ACC112 (cell line): ENCODE results near the gene PIM3.
"Not testable (repeated sequence)": the region's sequence is repeated elsewhere in the genome, so short reads cannot be mapped to it uniquely, and the experiment has no call there.

Experiments
- H2AFZ ChIP-seq: fragments of 200-600 bp; sonication (generic); one replicate; pipeline ENCODE4 v1.6.0; 2017; ENCODE audit warnings: antibody characterized with exemption, low read length; ENCODE audit not compliant: unreplicated experiment
- H3K27ac ChIP-seq: fragments of 200-600 bp; sonication (generic); 2 replicates; pipeline ENCODE4 v1.5.1; 2014; ENCODE audit warnings: low read depth, mild to moderate bottlenecking, antibody characterized with exemption, low read length, moderate library complexity
- H3K27me3 ChIP-seq: fragments of 200-600 bp; sonication (generic); 2 replicates; pipeline ENCODE4 v1.6.1; 2014; ENCODE audit warnings: mild to moderate bottlenecking, antibody characterized with exemption, low read length, moderate library complexity, mixed read lengths; ENCODE audit not compliant: insufficient read depth
- H3K36me3 ChIP-seq: fragments of 200-600 bp; sonication (generic); 2 replicates; pipeline ENCODE4 v1.6.1; 2016; ENCODE audit warnings: mild to moderate bottlenecking, antibody characterized with exemption, low read length, moderate library complexity, mixed read lengths; ENCODE audit not compliant: insufficient read depth
- H3K4me1 ChIP-seq: fragments of 200-600 bp; sonication (generic); one replicate; pipeline ENCODE4 v1.6.1; 2016; ENCODE audit warnings: low read length, mixed read lengths; ENCODE audit not compliant: insufficient read depth, unreplicated experiment, control insufficient read depth
- H3K4me3 ChIP-seq: fragments of 200-600 bp; sonication (generic); 2 replicates; pipeline ENCODE4 v1.5.1; 2014; ENCODE audit warnings: mild to moderate bottlenecking, low read depth, low read length
- H3K79me2 ChIP-seq: fragments of 200-600 bp; sonication (generic); one replicate; pipeline ENCODE4 v1.6.0; 2016; ENCODE audit warnings: low read length; ENCODE audit not compliant: control insufficient read depth, unreplicated experiment, insufficient read depth

PIM3 gene

DNA sequence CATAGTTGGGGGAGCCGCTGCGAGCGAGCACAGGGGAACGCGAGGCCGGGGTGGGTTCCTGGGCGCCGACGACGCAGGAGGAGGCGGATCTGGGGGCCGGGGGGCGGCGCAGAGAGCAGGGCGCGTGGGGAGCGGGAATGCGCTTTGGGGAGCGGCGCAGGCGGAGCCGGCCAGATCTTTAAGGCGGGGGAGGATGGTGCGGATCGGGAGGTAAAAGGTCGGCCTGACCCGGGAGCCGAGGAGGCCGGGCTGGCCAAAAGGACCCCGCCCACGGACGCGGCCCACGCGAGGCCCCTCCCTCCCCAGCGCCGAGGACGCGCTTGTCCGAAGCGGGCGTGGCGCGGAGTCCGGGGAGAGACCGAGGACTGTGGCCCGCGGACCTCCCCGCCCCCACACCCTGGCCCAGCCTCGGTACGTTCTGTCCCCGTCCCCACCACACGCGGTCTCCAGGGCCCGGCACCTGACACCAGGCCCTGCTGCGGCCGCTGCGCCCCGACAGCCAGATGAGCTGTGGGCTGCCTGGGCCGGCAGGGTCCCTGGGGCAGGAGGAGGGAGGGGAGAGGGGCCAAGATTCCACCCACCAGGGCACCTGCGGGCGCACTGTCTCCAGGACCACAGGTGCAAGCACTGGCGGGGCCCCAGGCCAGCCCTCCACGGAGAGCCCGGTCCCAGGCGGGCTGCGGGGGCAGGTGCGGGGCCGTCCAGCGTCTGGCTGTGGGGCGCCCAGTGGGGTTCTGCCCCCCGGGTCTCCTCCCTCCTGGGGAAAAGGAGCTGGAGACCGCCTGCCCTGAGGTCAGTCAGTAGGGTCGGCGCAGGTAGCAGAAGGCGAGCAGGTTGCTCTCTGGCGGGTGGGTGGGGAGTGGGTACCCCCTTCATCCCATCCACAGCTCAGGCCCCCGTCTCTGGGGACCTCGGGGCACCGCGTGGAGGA is 10.9 kb downstream of the PIM3 start:
- Histone ChIP-seq H3K27ac (peak overlapping the region; percentile 76), H2AFZ (no peak overlapping the region), H3K27me3 (no peaks in the 10 kb centered on the region), H3K4me1 (peaks cover 20% of the 10 kb centered on the region), H3K79me2 (no peaks in the 10 kb centered on the region), H3K36me3 (no peaks in the 10 kb centered on the region), H3K4me3 (peak overlapping the region; percentile 69)

DNA sequence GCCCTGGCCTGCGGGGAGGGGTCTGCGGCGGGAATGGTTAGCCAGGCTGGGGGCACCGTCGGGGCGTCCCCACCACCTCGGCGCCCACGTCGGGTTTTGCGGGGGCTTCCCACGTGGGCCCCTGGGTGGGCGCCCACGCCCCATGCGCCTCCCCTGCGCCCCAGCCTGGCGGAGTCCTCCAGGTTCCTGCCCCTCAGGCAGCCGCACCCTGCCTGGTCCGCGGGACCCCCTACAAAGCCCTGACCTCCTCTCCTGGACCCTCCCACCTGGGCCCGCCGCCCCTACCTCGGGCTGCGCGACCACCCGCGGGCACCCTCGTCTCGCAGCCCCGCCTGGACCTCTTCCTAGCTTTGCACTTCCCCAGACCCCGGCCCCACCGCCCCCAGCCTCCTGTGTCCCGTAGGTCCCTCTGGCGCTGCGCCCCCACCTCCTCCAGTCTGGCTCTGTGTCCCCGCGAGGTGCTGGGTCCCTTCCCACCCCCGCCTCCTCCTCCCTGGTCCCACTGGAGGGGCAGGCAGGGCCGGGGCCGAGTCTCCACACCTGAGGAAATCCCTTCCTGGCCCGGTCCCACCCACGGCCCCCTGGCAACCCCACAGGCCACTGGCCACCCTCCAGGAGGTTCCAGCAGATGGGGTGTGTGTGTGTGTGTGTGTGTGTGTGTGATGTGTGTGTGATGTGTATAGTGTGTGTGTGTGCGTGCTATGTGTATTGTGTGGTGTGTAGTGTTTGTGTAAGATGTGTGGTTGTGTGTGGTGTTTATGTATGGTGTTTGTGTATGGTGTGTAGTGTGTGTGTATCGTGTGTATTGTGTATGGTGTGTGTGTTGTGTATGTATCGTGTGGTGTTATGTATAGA is 11.8 kb downstream of the PIM3 start:
- Histone ChIP-seq H3K27ac (no peak overlapping the region), H2AFZ (no peak overlapping the region), H3K27me3 (no peaks in the 10 kb centered on the region), H3K79me2 (no peaks in the 10 kb centered on the region), H3K4me3 (0 out of 2 replicates have a peak overlapping the region, but pooled peaks have one; percentile 16), H3K4me1 (peaks cover 12% of the 10 kb centered on the region), H3K36me3 (no peaks in the 10 kb centered on the region)

GRCh38 chr22:49973018-49973961 is 12.7 kb downstream of the PIM3 start:
- no peaks in the 10 kb centered on the region for H3K79me2 ChIP-seq
- no peaks in the 10 kb centered on the region for H3K36me3 ChIP-seq
- no peak overlapping the region for H3K4me3 ChIP-seq
- peaks cover 7% of the 10 kb centered on the region for H3K4me1 ChIP-seq
- no peaks in the 10 kb centered on the region for H3K27me3 ChIP-seq
- H2AFZ ChIP-seq = no peak overlapping the region
- H3K27ac ChIP-seq = no peak overlapping the region

GRCh38 chr22:49975543-49976389 is 15.2 kb downstream of the PIM3 start:
- Histone ChIP-seq H2AFZ (no peak overlapping the region), H3K27me3 (no peaks in the 10 kb centered on the region), H3K4me3 (no peak overlapping the region), H3K79me2 (no peaks in the 10 kb centered on the region), H3K36me3 (no peaks in the 10 kb centered on the region), H3K27ac (no peak overlapping the region), H3K4me1 (no peaks in the 10 kb centered on the region)

- Histone ChIP-seq H3K27ac (no peak overlapping the region), H2AFZ (no peak overlapping the region)
Measured at GRCh38 chr22:49976439-49977175, 16.0 kb downstream of the PIM3 start.

GRCh38 chr22:49977578-49977977 is 17.0 kb downstream of the PIM3 start:
- no peaks in the 10 kb centered on the region for H3K27me3 ChIP-seq
- no peaks in the 10 kb centered on the region for H3K4me1 ChIP-seq
- no peak overlapping the region for H3K27ac ChIP-seq
- H3K36me3 ChIP-seq = no peaks in the 10 kb centered on the region
- no peak overlapping the region for H2AFZ ChIP-seq
- H3K4me3 ChIP-seq = no peak overlapping the region
- H3K79me2 ChIP-seq = no peaks in the 10 kb centered on the region

More at GRCh38 chr22:49976439-49977175, 16.0 kb downstream of the PIM3 start:
- Histone ChIP-seq H3K79me2 (no peaks in the 10 kb centered on the region), H3K27me3 (no peaks in the 10 kb centered on the region), H3K4me1 (no peaks in the 10 kb centered on the region), H3K4me3 (no peak overlapping the region), H3K36me3 (no peaks in the 10 kb centered on the region)

GRCh38 chr22:49979587-49980264 is 19.2 kb downstream of the PIM3 start:
- Histone ChIP-seq H3K36me3 (no peaks in the 10 kb centered on the region), H3K79me2 (no peaks in the 10 kb centered on the region), H2AFZ (no peak overlapping the region), H3K27me3 (peaks cover 17% of the 10 kb centered on the region), H3K4me3 (no peak overlapping the region), H3K27ac (no peak overlapping the region), H3K4me1 (no peaks in the 10 kb centered on the region)

GRCh38 chr22:49981799-49982198 is 21.2 kb downstream of the PIM3 start:
- peaks cover 22% of the 10 kb centered on the region for H3K27me3 ChIP-seq
- not testable (repeated sequence) for H2AFZ ChIP-seq, H3K27ac ChIP-seq, H3K79me2 ChIP-seq, H3K4me1 ChIP-seq, H3K4me3 ChIP-seq, H3K36me3 ChIP-seq
